Mucosa of descending colon (tissue), 3 donors: ENCODE results near the gene KCNJ6. TPM values are rescaled to one million over a fixed set of nuclear protein-coding genes. Genes with fewer than 3 reads are reported as not detected.

Experiments used
- ATAC-seq: fragments of 200-7000 bp; cut with Tn5 transposase; one replicate; pipeline ENCODE4 v1.9.1; 2020; ENCODE audit warnings: mild to moderate bottlenecking, moderate library complexity
- DNase-seq, 3 donors: peaks; one replicate each; pipeline ENCODE4 v3.0.0-alpha.2; 2020
- H3K36me3 ChIP-seq: fragments of 200-600 bp; one replicate; pipeline ENCODE4 v1.8.0; 2021; ENCODE audit warnings: low read depth, mild to moderate bottlenecking
- H3K4me1 ChIP-seq: fragments of 200-600 bp; one replicate; pipeline ENCODE4 v1.8.0; 2021; ENCODE audit warnings: low read depth, mild to moderate bottlenecking
- H3K4me3 ChIP-seq: fragments of 200-600 bp; one replicate; pipeline ENCODE4 v1.8.0; 2021; ENCODE audit warnings: mild to moderate bottlenecking
- H3K9me3 ChIP-seq: fragments of 200-600 bp; one replicate; pipeline ENCODE4 v1.8.0; 2021; ENCODE audit warnings: mild to moderate bottlenecking
- CTCF ChIP-seq: fragments of 200-600 bp; IDR thresholded peaks from one replicate; pipeline ENCODE4 v1.8.0; 2022; ENCODE audit warnings: antibody characterized with exemption, mild to moderate bottlenecking
- intact Hi-C, 2 donors: fragments of 100-400 bp; cut with DNase I in 1 of 2; cut with micrococcal nuclease in 1 of 2; formaldehyde crosslinking; loops; one replicate each; pipeline versions ENCODE4 v1.11.0 to v1.11.1; 2022; cut with DNase I, micrococcal nuclease
- total RNA-seq, 3 donors: library from RNA; stranded (reverse); fragmentation: NEBNext Ultra II Directional in 2 of 3; extraction: Animal tissue kit (Norgen Biotek cat#: 25700) in 2 of 3; gene quantifications; one replicate each; pipeline versions ENCODE4 v1.2.1 to v1.2.4, GENCODE V29; 2021 to 2023
- donor health status: DM: no; HTN: no; CAD: no; lungs with moderate emphysema.
- donor health status: DM: no; HTN: no; CAD: no.
- donor health status: DM: no; HTN: yes; CAD: no.

Gene KCNJ6
- total RNA-seq, 3 donors from 2014 or later: 0.09 to 0.19 (median 0.14) TPM

DNA sequence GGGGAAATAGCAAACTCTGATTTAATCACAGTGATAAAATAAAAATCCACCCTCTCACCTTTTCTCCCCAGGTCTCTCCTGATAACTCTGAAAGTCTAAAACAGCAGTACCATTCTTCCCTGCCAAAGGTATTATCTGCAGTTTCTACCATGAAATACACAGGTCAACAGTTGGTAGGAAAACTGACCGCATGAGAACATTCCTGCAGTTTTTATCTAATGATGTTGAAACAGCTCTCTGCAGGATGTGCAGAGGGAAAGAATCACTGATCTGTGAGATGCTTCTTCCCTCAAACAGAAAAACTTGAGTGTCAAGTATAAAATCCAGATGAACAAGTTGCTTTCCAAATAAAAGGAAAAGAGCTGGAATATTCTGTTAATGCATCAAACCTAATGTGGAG is 39.1 kb downstream of the KCNJ6 start:
- no peak for ATAC-seq
- TF ChIP-seq CTCF: no peak

DNA sequence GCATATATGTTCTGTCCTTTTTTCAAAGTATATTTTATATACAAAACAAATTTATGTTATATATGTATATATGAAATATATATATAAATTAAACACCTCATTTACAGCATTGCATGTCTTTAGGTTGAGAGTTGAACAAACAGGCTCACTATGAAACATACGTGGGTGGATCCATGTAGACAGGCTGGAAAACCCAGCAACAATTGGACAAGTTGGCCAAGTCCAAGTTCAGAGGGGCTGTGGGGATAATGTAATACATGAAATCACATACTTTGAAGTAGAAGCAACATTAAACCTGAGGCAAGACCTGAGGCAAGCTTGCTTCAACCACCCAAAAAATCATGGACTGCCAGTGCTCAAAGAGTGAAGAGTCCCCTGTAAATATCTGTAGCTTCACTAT is 39.7 kb downstream of the KCNJ6 start:
- H3K4me3 ChIP-seq: no peak overlapping the region
- TF ChIP-seq CTCF: no peak
- ATAC-seq (no peak), DNase-seq (no peak)
- H3K36me3 ChIP-seq: no peaks in the 10 kb centered on the region
- H3K4me1 ChIP-seq: no peaks in the 10 kb centered on the region
- intact Hi-C loops: no loop called here
- no peaks in the 10 kb centered on the region for H3K9me3 ChIP-seq

More for the DNA sequence above, 39.1 kb downstream of the KCNJ6 start:
- DNase-seq: no peak
- intact Hi-C loops: no loop called here
- Histone ChIP-seq H3K9me3 (no peaks in the 10 kb centered on the region), H3K4me1 (no peaks in the 10 kb centered on the region), H3K4me3 (no peak overlapping the region), H3K36me3 (no peaks in the 10 kb centered on the region)

DNA sequence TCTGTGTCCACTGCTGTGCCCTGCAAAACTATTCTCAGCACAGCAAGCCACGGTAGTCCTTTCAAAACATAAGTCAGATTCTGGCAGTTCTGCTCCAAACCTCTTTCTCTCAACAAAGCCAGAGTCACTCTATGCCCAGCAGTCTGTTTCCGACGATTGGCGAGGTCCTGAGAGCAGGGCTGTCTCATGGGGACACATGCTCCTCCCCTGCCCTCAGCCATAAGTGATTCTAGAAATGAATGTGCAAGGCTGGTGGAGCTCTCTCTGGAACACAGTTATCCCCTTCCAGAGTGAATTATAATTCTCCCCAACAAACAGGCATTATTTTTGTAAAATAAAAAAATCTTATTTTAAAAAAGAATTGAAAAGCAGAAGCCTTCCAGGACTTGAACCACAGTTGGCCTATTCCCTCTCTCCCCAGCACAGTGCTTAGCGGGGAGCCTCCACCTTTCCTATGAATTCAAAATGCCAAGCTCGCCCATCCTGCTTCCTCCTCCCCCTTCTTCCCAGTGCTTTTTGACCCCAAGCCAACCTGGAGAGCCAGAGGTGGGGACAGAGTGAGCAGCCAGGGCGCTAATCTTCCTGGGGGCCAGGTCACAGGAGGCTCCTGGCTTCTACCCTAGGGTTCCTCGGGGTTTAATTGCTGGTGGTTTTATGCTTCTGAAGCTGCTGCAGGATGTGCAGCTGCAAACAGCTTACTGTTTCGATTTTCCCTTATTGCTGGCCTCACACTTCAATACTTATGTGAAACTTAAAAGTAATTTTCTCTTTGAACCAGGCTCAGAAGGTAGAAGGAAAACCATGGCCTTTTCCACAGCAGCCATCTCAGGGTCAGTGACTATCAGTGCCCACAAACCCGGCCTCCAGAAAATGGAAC is 41.1 kb downstream of the KCNJ6 start:
- H3K4me3 ChIP-seq: no peak overlapping the region
- intact Hi-C loops: no loop called here
- DNase-seq (no peak), ATAC-seq (no peak)
- no peaks in the 10 kb centered on the region for H3K36me3 ChIP-seq
- TF ChIP-seq CTCF: no peak
- no peaks in the 10 kb centered on the region for H3K4me1 ChIP-seq
- no peaks in the 10 kb centered on the region for H3K9me3 ChIP-seq

- Histone ChIP-seq H3K4me1 (no peaks in the 10 kb centered on the region), H3K9me3 (no peaks in the 10 kb centered on the region), H3K36me3 (no peaks in the 10 kb centered on the region), H3K4me3 (no peak overlapping the region)
- ATAC-seq (no peak), DNase-seq (no peak)
- no peak for TF ChIP-seq CTCF
- intact Hi-C loops: no loop called here
These were observed 41.8 kb downstream of the KCNJ6 start for GRCh38 chr21:37874481-37874880.

DNA sequence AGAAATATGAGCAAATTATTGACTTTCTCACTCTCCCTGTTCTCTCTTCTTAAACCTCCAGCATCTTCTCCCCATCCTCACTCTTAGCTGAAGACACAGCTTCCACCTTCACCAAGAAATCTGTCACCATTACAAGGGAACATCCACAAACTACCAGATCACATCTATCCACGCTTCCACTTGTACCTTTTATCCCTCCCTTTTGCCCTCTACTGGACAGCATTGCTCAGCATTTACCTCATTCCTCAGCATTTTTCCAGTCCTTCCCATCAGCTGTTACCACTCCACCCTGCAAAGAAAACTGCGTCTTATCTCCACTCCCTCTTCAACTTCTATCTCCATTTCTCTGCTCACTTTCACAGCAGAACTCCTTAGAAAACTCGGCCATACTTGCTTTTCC is 42.6 kb downstream of the KCNJ6 start:
- intact Hi-C loops: no loop called here
- ATAC-seq (peak; percentile 41), DNase-seq (peak in 1 of 3 donors; percentile 13)
- no peaks in the 10 kb centered on the region for H3K4me1 ChIP-seq
- no peaks in the 10 kb centered on the region for H3K36me3 ChIP-seq
- TF ChIP-seq CTCF: no peak
- H3K4me3 ChIP-seq: no peak overlapping the region
- no peaks in the 10 kb centered on the region for H3K9me3 ChIP-seq
